IMR-90 (cell line): ENCODE results near the gene OTUB2. TPM values are rescaled to one million over a fixed set of nuclear protein-coding genes. Genes with fewer than 3 reads are reported as not detected.
A peak's percentile ranks its signal among the peaks of the same experiment; 100 is the strongest.

Experiments used
- ATAC-seq: fragments of 200-7000 bp; cut with Tn5 transposase; 2 replicates; pipeline ENCODE4 v1.9.1; 2020; ENCODE audit warnings: low read depth, mild to moderate bottlenecking, moderate library complexity
- BruUV-seq: library from RNA; stranded (reverse); fragments of 400-500 nt; replicated peaks from 2 replicates; lab custom pipeline; 2021; lab: Mats Ljungman, UMichigan
- CTCF ChIA-PET: fragments of 300-600 bp; formaldehyde crosslinking; extraction: SDS; loops from one replicate; lab custom pipeline; 2021; ENCODE audit warnings: antibody characterized with exemption; lab: Yijun Ruan, JAX
- POLR2A ChIA-PET: fragments of 300-600 bp; sonication (Branson Sonifier 250); formaldehyde crosslinking; loops from one replicate; lab custom pipeline; 2022; ENCODE audit warnings: antibody characterized with exemption; ENCODE audit not compliant: unreplicated experiment; lab: Charles Lee
- DNase-seq: peaks from one replicate; pipeline ENCODE4 v3.0.0; 2013
- H2AFZ ChIP-seq: replicated peaks from 2 replicates; pipeline ENCODE3; 2013; ENCODE audit warnings: low read length, mild to moderate bottlenecking; ENCODE audit not compliant: poor library complexity
- H2AK5ac ChIP-seq: 2 replicates; pipeline ENCODE4 v1.6.1; 2013; ENCODE audit warnings: low read depth, low read length, inconsistent platforms
- H2AK9ac ChIP-seq: replicated peaks from 2 replicates; pipeline ENCODE3; 2013; ENCODE audit warnings: mild to moderate bottlenecking, low read depth, low read length, moderate library complexity; ENCODE audit not compliant: poor library complexity
- H2BK120ac ChIP-seq: 2 replicates; pipeline ENCODE4 v1.6.1; 2013; ENCODE audit warnings: low read depth, low read length, inconsistent platforms
- H2BK15ac ChIP-seq: 3 replicates; pipeline ENCODE4 v1.6.1; 2013; ENCODE audit warnings: low read depth, low read length, inconsistent platforms
- H2BK20ac ChIP-seq: 2 replicates; pipeline ENCODE4 v1.6.1; 2013; ENCODE audit warnings: low read depth, mild to moderate bottlenecking, inconsistent platforms, low read length, moderate library complexity
- H2BK5ac ChIP-seq: 2 replicates; pipeline ENCODE4 v1.6.1; 2013; ENCODE audit warnings: mild to moderate bottlenecking, low read depth, low read length, inconsistent platforms; ENCODE audit not compliant: poor library complexity, severe bottlenecking
- H3K14ac ChIP-seq: replicated peaks from 2 replicates; pipeline ENCODE4 v1.6.1; 2013; ENCODE audit warnings: low read depth, low read length, inconsistent platforms
- H3K18ac ChIP-seq: 2 replicates; pipeline ENCODE4 v1.6.1; 2013; ENCODE audit warnings: low read depth, low read length, control low read depth
- H3K23ac ChIP-seq: 2 replicates; pipeline ENCODE4 v1.6.1; 2013; ENCODE audit warnings: low read depth, low read length, inconsistent platforms
- H3K27ac ChIP-seq: 2 replicates; pipeline ENCODE4 v1.5.1; 2013; ENCODE audit warnings: mild to moderate bottlenecking, control low read depth, low read length; ENCODE audit not compliant: insufficient read depth
- H3K27me3 ChIP-seq: 2 replicates; pipeline ENCODE4 v1.6.1; 2013; ENCODE audit warnings: low read length; ENCODE audit not compliant: control insufficient read depth, insufficient read depth
- H3K36me3 ChIP-seq: 2 replicates; pipeline ENCODE4 v1.6.1; 2013; ENCODE audit warnings: low read length, mixed read lengths; ENCODE audit not compliant: control insufficient read depth, insufficient read depth
- H3K4ac ChIP-seq: 2 replicates; pipeline ENCODE4 v1.6.1; 2013; ENCODE audit warnings: low read depth, low read length, inconsistent platforms
- H3K4me1 ChIP-seq: 2 replicates; pipeline ENCODE4 v1.6.1; 2013; ENCODE audit warnings: low read length, mixed read lengths; ENCODE audit not compliant: control insufficient read depth, insufficient read depth
- H3K4me2 ChIP-seq: 2 replicates; pipeline ENCODE4 v1.6.1; 2013; ENCODE audit warnings: low read depth, mild to moderate bottlenecking, control low read depth, low read length, moderate library complexity
- H3K4me3 ChIP-seq: 2 replicates; pipeline ENCODE4 v1.5.1; 2013; ENCODE audit warnings: low read depth, mild to moderate bottlenecking, control low read depth, low read length, moderate library complexity; ENCODE audit not compliant: insufficient read depth
- H3K56ac ChIP-seq: 2 replicates; pipeline ENCODE4 v1.6.1; 2013; ENCODE audit warnings: low read length, inconsistent platforms; ENCODE audit not compliant: insufficient read depth; ENCODE audit errors: extremely low read depth
- H3K79me1 ChIP-seq, 2 experiments: 2 replicates each; pipeline ENCODE4 v1.6.1; 2013; ENCODE audit warnings: low read length in 2 of 2, inconsistent platforms in 1 of 2, low read depth in 1 of 2
- H3K9ac ChIP-seq: 2 replicates; pipeline ENCODE4 v1.6.1; 2013; ENCODE audit warnings: low read depth, low read length, control low read depth
- H3K9me1 ChIP-seq: 2 replicates; pipeline ENCODE4 v1.6.1; 2013; ENCODE audit warnings: low read length, inconsistent platforms; ENCODE audit not compliant: insufficient read depth
- H3K9me3 ChIP-seq: 2 replicates; pipeline ENCODE4 v1.6.1; 2013; ENCODE audit warnings: low read length; ENCODE audit not compliant: control insufficient read depth, insufficient read depth
- H4K20me1 ChIP-seq: 2 replicates; pipeline ENCODE4 v1.6.1; 2013; ENCODE audit warnings: low read length, inconsistent platforms; ENCODE audit not compliant: insufficient read depth
- H4K5ac ChIP-seq: 2 replicates; pipeline ENCODE4 v1.6.1; 2013; ENCODE audit warnings: mild to moderate bottlenecking, low read depth, low read length, control low read depth
- H4K8ac ChIP-seq, 2 experiments: 2 replicates each; pipeline ENCODE4 v1.6.1; 2013; ENCODE audit warnings: low read depth in 2 of 2, low read length in 2 of 2, control low read depth in 1 of 2, inconsistent platforms in 1 of 2
- H4K91ac ChIP-seq: 2 replicates; pipeline ENCODE4 v1.6.1; 2013; ENCODE audit warnings: low read depth, low read length, inconsistent platforms; ENCODE audit not compliant: insufficient read depth
- BHLHE40 ChIP-seq: fragments of 150-350 bp; IDR thresholded peaks from 2 replicates; pipeline ENCODE4 v1.6.1; 2016; ENCODE audit warnings: mild to moderate bottlenecking, low read depth, low read length
- CEBPB ChIP-seq: IDR thresholded peaks from 2 replicates; pipeline ENCODE4 v1.6.1; 2012; ENCODE audit warnings: low read depth, low read length, improper control_type of control experiment
- FOS ChIP-seq: fragments of 150-350 bp; IDR thresholded peaks from 2 replicates; pipeline ENCODE4 v1.6.1; 2016; ENCODE audit warnings: low read depth, low read length
- MAFK ChIP-seq: IDR thresholded peaks from 2 replicates; pipeline ENCODE4 v1.6.1; 2012; ENCODE audit warnings: low read depth, low read length, improper control_type of control experiment
- MAZ ChIP-seq: IDR thresholded peaks from 2 replicates; pipeline ENCODE4 v1.6.1; 2012; ENCODE audit warnings: low read depth, mild to moderate bottlenecking, low read length, improper control_type of control experiment, moderate library complexity, borderline replicate concordance
- MXI1 ChIP-seq: IDR thresholded peaks from 2 replicates; pipeline ENCODE4 v1.6.1; 2012; ENCODE audit warnings: low read depth, mild to moderate bottlenecking, low read length, moderate library complexity, borderline replicate concordance
- NFE2L2 ChIP-seq: fragments of 150-350 bp; IDR thresholded peaks from 2 replicates; pipeline ENCODE4 v1.6.1; 2016; ENCODE audit warnings: low read depth, mild to moderate bottlenecking, low read length
- POLR2A ChIP-seq: IDR thresholded peaks from 2 replicates; pipeline ENCODE4 v1.6.1; 2012; ENCODE audit warnings: mild to moderate bottlenecking, low read depth, low read length
- RAD21 ChIP-seq: IDR thresholded peaks from 2 replicates; pipeline ENCODE4 v1.6.1; 2012; ENCODE audit warnings: low read length, improper control_type of control experiment
- RCOR1 ChIP-seq: IDR thresholded peaks from 2 replicates; pipeline ENCODE4 v1.6.1; 2012; ENCODE audit warnings: mild to moderate bottlenecking, low read length, improper control_type of control experiment; ENCODE audit not compliant: insufficient replicate concordance
- RFX5 ChIP-seq: IDR thresholded peaks from 2 replicates; pipeline ENCODE4 v1.8.0; 2012; ENCODE audit warnings: low read depth, mild to moderate bottlenecking, low read length, moderate library complexity
- SMC3 ChIP-seq: fragments of 150-350 bp; IDR thresholded peaks from 2 replicates; pipeline ENCODE4 v1.6.1; 2016; ENCODE audit warnings: low read depth, mild to moderate bottlenecking, antibody characterized with exemption, low read length, moderate library complexity
- WGBS, 2 experiments: methylation state at CpG; one replicate each; pipeline versions ENCODE4 v1.1.5 to v1.1.7; 2013; ENCODE audit warnings: missing lambda C conversion rate in 2 of 2; ENCODE audit not compliant: insufficient read length in 1 of 2; ENCODE audit errors: extremely low coverage in 2 of 2; 5-methylcytosine and 5-hydroxymethylcytosine counted together
- dilution Hi-C: fragments of 300-500 bp; cut with HindIII; formaldehyde crosslinking; loops from one replicate; pipeline ENCODE4 v1.14.3; 2018; ENCODE audit warnings: low sequenced_read_pairs; ENCODE audit not compliant: unreplicated experiment
- in situ Hi-C: fragments of 300-500 bp; cut with MboI; formaldehyde crosslinking; loops from 3 replicates; pipeline ENCODE4 v1.14.3; 2019; ENCODE audit warnings: low sequenced_read_pairs, inconsistent platforms, mixed read lengths
- intact Hi-C: fragments of 100-400 bp; cut with micrococcal nuclease; formaldehyde crosslinking; loops from 2 replicates; pipeline ENCODE4 v1.10.0; 2022
- polyA plus RNA-seq, 3 experiments: library from polyadenylated mRNA; depleted of rRNA; stranded (reverse); fragments of >200 nt; gene quantifications; 2 replicates each; pipeline ENCODE4 v1.2.3, GENCODE V29; 2012; ENCODE audit warnings: low replicate concordance in 1 of 3
- total RNA-seq: library from RNA; depleted of rRNA; stranded (reverse); fragments of >200 nt; gene quantifications from 2 replicates; pipeline ENCODE4 v1.2.3, GENCODE V29; 2012
- TF ChIP-seq, protein P1 (sequence below): conservative IDR thresholded peaks from 2 replicates; pipeline ENCODE4 v1.5.1; 2012; ENCODE audit warnings: mild to moderate bottlenecking, low read depth, low read length, improper control_type of control experiment
- TF ChIP-seq, protein P2 (sequence below): fragments of 150-350 bp; IDR thresholded peaks from 2 replicates; pipeline ENCODE4 v1.6.1; 2017; ENCODE audit warnings: mild to moderate bottlenecking, antibody characterized with exemption, low read length, low read depth
- TF ChIP-seq, protein P3 (sequence below): fragments of 150-350 bp; IDR thresholded peaks from 2 replicates; pipeline ENCODE4 v1.6.1; 2016; ENCODE audit warnings: low read depth, mild to moderate bottlenecking, low read length, moderate library complexity, borderline replicate concordance

The OTUB2 gene
- total and polyA plus RNA-seq, 2 of the 4 experiments (the other 2 are of a cell fraction) = 1.1 to 2.5 TPM

DNA sequence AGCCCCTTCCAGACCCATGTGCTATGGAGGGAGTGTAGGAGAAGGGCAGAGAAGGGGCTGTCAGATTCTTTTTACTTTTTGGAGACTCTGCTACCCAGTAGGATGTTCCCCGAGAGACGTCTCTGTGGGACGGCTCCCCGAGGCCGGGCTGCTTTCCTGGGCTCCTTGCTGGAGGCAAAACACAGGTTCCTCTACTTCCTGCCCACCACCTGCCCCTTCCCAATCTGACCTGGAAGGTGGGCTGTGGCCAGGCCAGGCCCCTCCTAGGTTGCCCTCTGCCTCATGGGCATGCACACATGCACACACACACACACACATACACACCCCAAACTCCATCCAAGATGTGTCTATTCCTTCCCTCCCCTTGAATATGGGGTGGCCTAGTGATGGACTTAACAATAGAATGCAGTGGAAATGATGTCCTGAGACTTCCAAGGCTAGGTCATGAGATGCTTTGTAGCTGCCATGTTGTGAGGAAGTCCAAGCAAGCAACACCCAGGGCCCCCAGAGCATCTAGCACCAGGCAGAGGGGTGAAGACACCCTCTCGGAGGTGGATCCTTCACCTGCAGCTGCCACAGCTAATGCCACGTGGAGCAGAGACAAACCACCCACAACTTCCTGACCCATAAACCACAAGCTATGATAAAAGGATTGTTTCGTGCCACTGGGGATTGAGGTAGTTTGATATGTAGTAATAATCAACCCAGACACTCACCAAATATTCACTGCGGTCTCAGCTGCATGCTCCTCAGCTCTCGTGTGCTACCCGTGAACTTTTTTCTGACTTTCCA is 48.2 kb upstream of the OTUB2 start:
- no peak for DNase-seq
- H2AK5ac ChIP-seq = peak overlapping the region; percentile 93; the same call in 1 of the 2 replicates
- WGBS, 2 experiments = 90% methylated on average over 5 of the region's 11 CpGs; no CpG with 5 or more reads in 1 of the 2 experiments
- no peak overlapping the region for H3K4me3 ChIP-seq
- H3K56ac ChIP-seq = no peak overlapping the region
- in situ Hi-C loops = no loop called here
- H2AK9ac ChIP-seq = no peak overlapping the region
- H4K20me1 ChIP-seq = no peaks in the 10 kb centered on the region
- H3K14ac ChIP-seq = no peak overlapping the region
- H2AFZ ChIP-seq = no peak overlapping the region
- no peak for ATAC-seq
- peaks cover 2% of the 10 kb centered on the region; the same call in 1 of the 2 replicates for H3K9me3 ChIP-seq
- H3K9me1 ChIP-seq = peaks cover 18% of the 10 kb centered on the region; the same call in 1 of the 2 replicates
- H3K36me3 ChIP-seq = no peaks in the 10 kb centered on the region
- dilution Hi-C loops = no loop called here
- H3K9ac ChIP-seq = no peak overlapping the region
- no peak overlapping the region for H3K4ac ChIP-seq
- no peak overlapping the region for H3K4me2 ChIP-seq
- intact Hi-C loops = no loop called here
- ChIA-PET POLR2A (no interaction called here), CTCF (no interaction called here)
- H3K27me3 ChIP-seq = no peaks in the 10 kb centered on the region
- no peak overlapping the region for H2BK15ac ChIP-seq
- H3K18ac ChIP-seq = no peak overlapping the region
- no peak overlapping the region for H3K27ac ChIP-seq
- H2BK20ac ChIP-seq = no peak overlapping the region
- H3K4me1 ChIP-seq = peaks cover 18% of the 10 kb centered on the region
- no peak overlapping the region for H4K5ac ChIP-seq
- H4K91ac ChIP-seq = no peak overlapping the region
- no peak overlapping the region for H4K8ac ChIP-seq
- no peak overlapping the region for H2BK5ac ChIP-seq
- H3K23ac ChIP-seq = no peak overlapping the region
- H2BK120ac ChIP-seq = no peak overlapping the region
- no TSS peak for BruUV-seq
- H3K79me1 ChIP-seq = no peaks in the 10 kb centered on the region
- TF ChIP-seq RFX5 (no peak), BHLHE40 (no peak), MXI1 (no peak), MAFK (no peak), MAZ (no peak), POLR2A (no peak), FOS (no peak), RCOR1 (no peak), CEBPB (no peak), NFE2L2 (no peak), SMC3 (no peak), RAD21 (no peak)
- TF ChIP-seq, protein P1, sequence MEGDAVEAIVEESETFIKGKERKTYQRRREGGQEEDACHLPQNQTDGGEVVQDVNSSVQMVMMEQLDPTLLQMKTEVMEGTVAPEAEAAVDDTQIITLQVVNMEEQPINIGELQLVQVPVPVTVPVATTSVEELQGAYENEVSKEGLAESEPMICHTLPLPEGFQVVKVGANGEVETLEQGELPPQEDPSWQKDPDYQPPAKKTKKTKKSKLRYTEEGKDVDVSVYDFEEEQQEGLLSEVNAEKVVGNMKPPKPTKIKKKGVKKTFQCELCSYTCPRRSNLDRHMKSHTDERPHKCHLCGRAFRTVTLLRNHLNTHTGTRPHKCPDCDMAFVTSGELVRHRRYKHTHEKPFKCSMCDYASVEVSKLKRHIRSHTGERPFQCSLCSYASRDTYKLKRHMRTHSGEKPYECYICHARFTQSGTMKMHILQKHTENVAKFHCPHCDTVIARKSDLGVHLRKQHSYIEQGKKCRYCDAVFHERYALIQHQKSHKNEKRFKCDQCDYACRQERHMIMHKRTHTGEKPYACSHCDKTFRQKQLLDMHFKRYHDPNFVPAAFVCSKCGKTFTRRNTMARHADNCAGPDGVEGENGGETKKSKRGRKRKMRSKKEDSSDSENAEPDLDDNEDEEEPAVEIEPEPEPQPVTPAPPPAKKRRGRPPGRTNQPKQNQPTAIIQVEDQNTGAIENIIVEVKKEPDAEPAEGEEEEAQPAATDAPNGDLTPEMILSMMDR = no peak
- TF ChIP-seq, protein P2, sequence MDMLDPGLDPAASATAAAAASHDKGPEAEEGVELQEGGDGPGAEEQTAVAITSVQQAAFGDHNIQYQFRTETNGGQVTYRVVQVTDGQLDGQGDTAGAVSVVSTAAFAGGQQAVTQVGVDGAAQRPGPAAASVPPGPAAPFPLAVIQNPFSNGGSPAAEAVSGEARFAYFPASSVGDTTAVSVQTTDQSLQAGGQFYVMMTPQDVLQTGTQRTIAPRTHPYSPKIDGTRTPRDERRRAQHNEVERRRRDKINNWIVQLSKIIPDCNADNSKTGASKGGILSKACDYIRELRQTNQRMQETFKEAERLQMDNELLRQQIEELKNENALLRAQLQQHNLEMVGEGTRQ = no peak
- TF ChIP-seq, protein P3, sequence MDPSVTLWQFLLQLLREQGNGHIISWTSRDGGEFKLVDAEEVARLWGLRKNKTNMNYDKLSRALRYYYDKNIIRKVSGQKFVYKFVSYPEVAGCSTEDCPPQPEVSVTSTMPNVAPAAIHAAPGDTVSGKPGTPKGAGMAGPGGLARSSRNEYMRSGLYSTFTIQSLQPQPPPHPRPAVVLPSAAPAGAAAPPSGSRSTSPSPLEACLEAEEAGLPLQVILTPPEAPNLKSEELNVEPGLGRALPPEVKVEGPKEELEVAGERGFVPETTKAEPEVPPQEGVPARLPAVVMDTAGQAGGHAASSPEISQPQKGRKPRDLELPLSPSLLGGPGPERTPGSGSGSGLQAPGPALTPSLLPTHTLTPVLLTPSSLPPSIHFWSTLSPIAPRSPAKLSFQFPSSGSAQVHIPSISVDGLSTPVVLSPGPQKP = no peak
